Stimulated activated CD8-positive, alpha-beta memory T cell treated with anti-CD3 and anti-CD28 coated beads, Interleukin-12 subunit alpha, Interleukin-12 subunit beta, amount 100 ng/mL, for 1 hour (primary cell): ENCODE measurements around the gene SIX1.

Experiments used
- DNase-seq: peaks from one replicate; pipeline ENCODE4 v3.0.0-alpha.2; 2020; ENCODE audit warnings: low read depth

Gene SIX1

GRCh38 chr14:60648934-60649874 is at the start of gene SIX1:
TSS of gene SIX1 (minus strand) at chr14:60649477. CDS start at chr14:60649189, 288 bp downstream.
- DNase-seq = no peak

GRCh38 chr14:60695327-60695726 is 46.0 kb upstream of the SIX1 start:
- no peak for DNase-seq

GRCh38 chr14:60691383-60692113 is 42.3 kb upstream of the SIX1 start:
- DNase-seq = no peak

- DNase-seq = no peak
Measured at GRCh38 chr14:60686865-60687264, 37.6 kb upstream of the SIX1 start.

- DNase-seq = no peak
Measured at GRCh38 chr14:60684203-60684602, 34.9 kb upstream of the SIX1 start.

GRCh38 chr14:60681271-60681670 is 32.0 kb upstream of the SIX1 start:
- DNase-seq = no peak

- no peak for DNase-seq
Measured at GRCh38 chr14:60680511-60680910, 31.2 kb upstream of the SIX1 start.

GRCh38 chr14:60679566-60680258 is 30.4 kb upstream of the SIX1 start:
- no peak for DNase-seq

- no peak for DNase-seq
Measured at GRCh38 chr14:60677701-60678100, 28.4 kb upstream of the SIX1 start.

GRCh38 chr14:60670989-60671388 is 21.7 kb upstream of the SIX1 start:
- DNase-seq = no peak

GRCh38 chr14:60668431-60669112 is 19.3 kb upstream of the SIX1 start:
- no peak for DNase-seq

- no peak for DNase-seq
Measured at GRCh38 chr14:60665177-60665550, 15.9 kb upstream of the SIX1 start.

GRCh38 chr14:60662982-60663381 is 13.7 kb upstream of the SIX1 start:
- no peak for DNase-seq

GRCh38 chr14:60661721-60662120 is 12.4 kb upstream of the SIX1 start:
- DNase-seq = no peak

GRCh38 chr14:60658909-60659585 is 9.8 kb upstream of the SIX1 start:
- no peak for DNase-seq

- no peak for DNase-seq
Measured at GRCh38 chr14:60658211-60658690, 9.0 kb upstream of the SIX1 start.

GRCh38 chr14:60657456-60658210 is 8.4 kb upstream of the SIX1 start:
- DNase-seq = no peak

GRCh38 chr14:60656686-60657455 is 7.6 kb upstream of the SIX1 start:
- DNase-seq = no peak

GRCh38 chr14:60655898-60656685 is 6.8 kb upstream of the SIX1 start:
- DNase-seq = no peak
